Coronary artery (tissue), 2 donors: ENCODE measurements around the gene TAOK1.

ENCODE experiments used
- DNase-seq: peaks from one replicate; pipeline ENCODE4 v3.0.0-alpha.2; 2017; ENCODE audit warnings: low spot score
- H3K27ac ChIP-seq, 2 donors: fragments of 200-600 bp; sonication (generic); one replicate each; pipeline ENCODE4 v1.5.1; 2016 to 2019
- H3K4me3 ChIP-seq: fragments of 200-600 bp; sonication (generic); 2 replicates; pipeline ENCODE4 v1.5.1; 2016; ENCODE audit warnings: mild to moderate bottlenecking, moderate library complexity
- CTCF ChIP-seq: fragments of 200-600 bp; sonication (generic); IDR thresholded peaks from one replicate; pipeline ENCODE4 v1.5.1; 2019; ENCODE audit warnings: antibody characterized with exemption

TAOK1 gene

GRCh38 chr17:29573871-29574731, 183.9 kb downstream of the TAOK1 start:
- no peak for DNase-seq
- no peak overlapping the region for H3K27ac ChIP-seq
- TF ChIP-seq CTCF, result no peak

GRCh38 chr17:29574732-29575510, 184.8 kb downstream of the TAOK1 start:
- DNase-seq, result peak; percentile 72
- no peak overlapping the region for H3K4me3 ChIP-seq
- no peak for TF ChIP-seq CTCF
- no peak overlapping the region for H3K27ac ChIP-seq

More at GRCh38 chr17:29573871-29574731, 183.9 kb downstream of the TAOK1 start:
- H3K4me3 ChIP-seq, result no peak overlapping the region

- Histone ChIP-seq H3K27ac (no peak overlapping the region), H3K4me3 (no peak overlapping the region)
- DNase-seq, result peak; percentile 69
- no peak for TF ChIP-seq CTCF
Observed at GRCh38 chr17:29575511-29576213, 185.5 kb downstream of the TAOK1 start.

- Histone ChIP-seq H3K4me3 (no peak overlapping the region), H3K27ac (no peak overlapping the region)
- peak; percentile 68 for DNase-seq
- no peak for TF ChIP-seq CTCF
Observed at GRCh38 chr17:29576214-29577000, 186.2 kb downstream of the TAOK1 start.

GRCh38 chr17:29577001-29577370, 186.8 kb downstream of the TAOK1 start:
- Histone ChIP-seq H3K27ac (peak overlapping the region in 1 of 2 donors; percentile 57), H3K4me3 (no peak overlapping the region)
- DNase-seq, result no peak
- TF ChIP-seq CTCF, result no peak
